HCT116 (cell line): Measurements from ENCODE around the gene TMEM145. TPM values are rescaled to one million over a fixed set of nuclear protein-coding genes. Genes with fewer than 3 reads are reported as not detected.

Experiments used
- ATAC-seq: fragments of 200-7000 bp; cut with Tn5 transposase; 2 replicates; pipeline ENCODE4 v1.9.1; 2020; ENCODE audit warnings: mild to moderate bottlenecking, moderate library complexity
- BruUV-seq: library from RNA; stranded (reverse); fragments of 400-500 nt; replicated peaks from 2 replicates; lab custom pipeline; 2021; lab: Mats Ljungman, UMichigan
- CTCF ChIA-PET: fragments of 300-600 bp; sonication (Branson Sonifier 250); formaldehyde crosslinking; loops from one replicate; lab custom pipeline; 2021; ENCODE audit warnings: antibody characterized with exemption; lab: Charles Lee
- POLR2A ChIA-PET: fragments of 300-600, 350-600 bp; sonication (Branson Sonifier 250); formaldehyde crosslinking; loops from one replicate; lab custom pipeline; 2021; ENCODE audit warnings: antibody characterized with exemption; lab: Charles Lee
- RAD21 ChIA-PET, 2 experiments: fragments of 300-600 bp; sonication (Branson Sonifier 250); formaldehyde crosslinking; loops; one replicate each; lab custom pipeline; 2023; ENCODE audit warnings: low total read pairs in 2 of 2; ENCODE audit not compliant: uncharacterized antibody in 2 of 2, unreplicated experiment in 2 of 2, low non-redundant PET in 1 of 2; lab: Charles Lee
- DNase-seq: peaks from one replicate; pipeline ENCODE4 v3.0.0-alpha.2; 2010; ENCODE audit warnings: low read depth, low spot score
- H2AFZ ChIP-seq: fragments of 200-600 bp; shearing (Covaris generic), sonication (generic); 2 replicates; pipeline ENCODE4 v1.6.1; 2017; ENCODE audit warnings: low read depth, mixed run types, mixed read lengths, antibody characterized with exemption, low read length; ENCODE audit not compliant: poor library complexity, severe bottlenecking
- H3K27ac ChIP-seq: 2 replicates; pipeline ENCODE4 v1.5.1; 2012; ENCODE audit warnings: low read depth, low read length
- H3K27me3 ChIP-seq: fragments of 200-600 bp; sonication (generic); 2 replicates; pipeline ENCODE4 v1.6.1; 2016; ENCODE audit warnings: mixed run types, low read length, mixed read lengths; ENCODE audit not compliant: insufficient read depth
- H3K36me3 ChIP-seq, 2 experiments: fragments of 200-500 bp in 1 of 2; fragments of 200-600 bp in 1 of 2; sonication (Bioruptor generic) in 1 of 2; sonication (generic) in 1 of 2; 2 replicates each; pipeline versions ENCODE4 v1.5.1 to v1.6.1; 2014 to 2016; ENCODE audit warnings: low read length in 2 of 2, inconsistent platforms in 1 of 2, mixed read lengths in 1 of 2, mixed run types in 1 of 2; ENCODE audit not compliant: insufficient read depth in 2 of 2, control insufficient read depth in 1 of 2
- H3K4me1 ChIP-seq, 2 experiments: fragments of 200-600 bp in 1 of 2; sonication (generic) in 1 of 2; 2 replicates each; pipeline versions ENCODE4 v1.5.1 to v1.6.1; 2012 to 2017; ENCODE audit warnings: low read length in 2 of 2, inconsistent platforms in 1 of 2, mild to moderate bottlenecking in 1 of 2, mixed read lengths in 1 of 2, mixed run types in 1 of 2, moderate library complexity in 1 of 2; ENCODE audit not compliant: insufficient read depth in 2 of 2, control insufficient read depth in 1 of 2
- H3K4me2 ChIP-seq: fragments of 200-600 bp; sonication (generic); 2 replicates; pipeline ENCODE4 v1.6.1; 2017; ENCODE audit warnings: mixed run types, low read length, mixed read lengths
- H3K4me3 ChIP-seq, 2 experiments: fragments of 200-600 bp in 1 of 2; sonication (generic) in 1 of 2; replicated peaks in 1 of 2; 2 replicates each; pipeline ENCODE4 v1.5.1; 2011 to 2016; ENCODE audit warnings: low read length in 2 of 2, control low read depth in 1 of 2, low read depth in 1 of 2, mild to moderate bottlenecking in 1 of 2, mixed read lengths in 1 of 2, mixed run types in 1 of 2
- H3K79me2 ChIP-seq: fragments of 200-600 bp; sonication (generic); 2 replicates; pipeline ENCODE4 v1.6.1; 2017; ENCODE audit warnings: mild to moderate bottlenecking, mixed run types, low read length, moderate library complexity, mixed read lengths; ENCODE audit not compliant: insufficient read depth
- H3K9ac ChIP-seq: fragments of 200-600 bp; sonication (generic); 2 replicates; pipeline ENCODE4 v1.6.1; 2016; ENCODE audit warnings: low read length, mixed read lengths
- H3K9me2 ChIP-seq: fragments of 200-600 bp; sonication (generic), shearing (Covaris generic); 2 replicates; pipeline ENCODE4 v1.6.1; 2017; ENCODE audit warnings: mixed run types, mild to moderate bottlenecking, moderate library complexity; ENCODE audit not compliant: insufficient read depth
- H3K9me3 ChIP-seq, 2 experiments: fragments of 200-500 bp in 1 of 2; fragments of 200-600 bp in 1 of 2; sonication (Bioruptor generic) in 1 of 2; sonication (generic) in 1 of 2; 2 replicates each; pipeline ENCODE4 v1.6.1; 2014 to 2017; ENCODE audit warnings: low read length in 2 of 2, mixed read lengths in 2 of 2, inconsistent platforms in 1 of 2, low read depth in 1 of 2, mild to moderate bottlenecking in 1 of 2, mixed run types in 1 of 2, moderate library complexity in 1 of 2; ENCODE audit not compliant: control insufficient read depth in 1 of 2, insufficient read depth in 1 of 2
- H4K20me1 ChIP-seq: fragments of 200-600 bp; sonication (generic), shearing (Covaris generic); 2 replicates; pipeline ENCODE4 v1.6.1; 2017; ENCODE audit warnings: mixed run types, mild to moderate bottlenecking, moderate library complexity; ENCODE audit not compliant: insufficient read depth
- EGR1 ChIP-seq: IDR thresholded peaks from 2 replicates; pipeline ENCODE4 v1.6.1; 2012; ENCODE audit warnings: low read depth
- ELF1 ChIP-seq: IDR thresholded peaks from 2 replicates; pipeline ENCODE4 v1.6.1; 2012; ENCODE audit warnings: low read depth, borderline replicate concordance
- EZH2phosphoT487 ChIP-seq: fragments of 200-600 bp; IDR thresholded peaks from 2 replicates; pipeline ENCODE4 v1.6.1; 2018; ENCODE audit warnings: antibody characterized with exemption, borderline replicate concordance
- JUND ChIP-seq: IDR thresholded peaks from 2 replicates; pipeline ENCODE4 v1.6.1; 2012
- POLR2A ChIP-seq: IDR thresholded peaks from 2 replicates; pipeline ENCODE4 v1.7.0; 2011; ENCODE audit warnings: borderline replicate concordance; ENCODE audit not compliant: insufficient read depth, insufficient read length; ENCODE audit errors: extremely low read depth
- POLR2AphosphoS5 ChIP-seq: IDR thresholded peaks from 2 replicates; pipeline ENCODE4 v1.6.1; 2011; ENCODE audit warnings: mild to moderate bottlenecking, low read depth, low read length, moderate library complexity
- RAD21 ChIP-seq: IDR thresholded peaks from 2 replicates; pipeline ENCODE4 v1.6.1; 2012; ENCODE audit warnings: low read depth, mild to moderate bottlenecking
- SP1 ChIP-seq: IDR thresholded peaks from 2 replicates; pipeline ENCODE4 v1.6.1; 2012; ENCODE audit warnings: low read depth
- YY1 ChIP-seq: IDR thresholded peaks from 2 replicates; pipeline ENCODE4 v1.6.1; 2011; ENCODE audit warnings: low read length, low read depth, moderate library complexity, mild to moderate bottlenecking; ENCODE audit not compliant: insufficient replicate concordance; ENCODE audit errors: extremely low read depth
- ZFX ChIP-seq: fragments of 450-650 bp; IDR thresholded peaks from 2 replicates; pipeline ENCODE4 v1.6.1; 2017
- intact Hi-C: fragments of 100-400 bp; cut with micrococcal nuclease; formaldehyde crosslinking; loops from 2 replicates; pipeline ENCODE4 v1.10.0; 2022
- total RNA-seq: library from RNA; stranded (reverse); gene quantifications from one replicate; pipeline ENCODE4 v1.2.1, GENCODE V29; 2021; ENCODE audit not compliant: unreplicated experiment
- TF ChIP-seq, protein P1 (sequence below): IDR thresholded peaks from 2 replicates; pipeline ENCODE4 v1.6.1; 2012; ENCODE audit warnings: low read depth
- TF ChIP-seq, protein P2 (sequence below), 3 experiments: fragments of 200-600 bp in 1 of 3; sonication (generic) in 1 of 3; IDR thresholded peaks in 2 of 3; conservative IDR thresholded peaks in 1 of 3; 2 replicates each; pipeline ENCODE4 v1.5.1; 2012 to 2017; ENCODE audit warnings: low read depth in 2 of 3, low read length in 2 of 3, antibody characterized with exemption in 1 of 3, borderline replicate concordance in 1 of 3, control low read depth in 1 of 3, mild to moderate bottlenecking in 1 of 3, mixed read lengths in 1 of 3, mixed run types in 1 of 3, moderate library complexity in 1 of 3; ENCODE audit not compliant: insufficient read depth in 1 of 3

TMEM145 gene
- total RNA-seq, 1 experiment from 2014 or later = 7.2 TPM

DNA sequence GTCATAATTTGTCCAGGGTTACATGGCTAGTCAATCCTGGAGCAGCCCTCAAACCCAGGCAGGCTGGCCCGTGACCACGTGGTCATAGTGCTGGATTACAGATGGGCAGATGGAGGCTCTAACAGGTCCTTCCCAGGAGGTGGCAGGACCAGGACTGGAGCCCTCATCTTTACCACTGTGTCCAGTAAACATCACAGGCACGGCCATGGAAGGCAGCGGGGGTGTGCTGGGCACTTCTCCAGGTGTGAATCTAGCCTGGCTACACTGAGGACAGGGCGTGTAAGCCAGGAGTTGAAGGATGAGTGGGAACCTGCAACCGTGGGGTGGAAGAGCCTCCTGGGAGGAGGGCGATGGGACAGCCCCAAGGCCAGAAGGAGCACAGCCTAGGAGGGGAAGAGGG lies 38.0 kb upstream of the TMEM145 start:
- peaks cover 3 to 5% of the 10 kb centered on the region in 2 experiments; a peak in 2 of 4 replicates for H3K36me3 ChIP-seq
- H3K4me1 ChIP-seq = peaks cover 32 to 39% of the 10 kb centered on the region in 2 experiments
- no peaks in the 10 kb centered on the region for H4K20me1 ChIP-seq
- no TSS peak for BruUV-seq
- DNase-seq = no peak
- H3K4me3 ChIP-seq = no peak overlapping the region
- no peak for TF ChIP-seq YY1
- TF ChIP-seq EZH2phosphoT487 = no peak
- TF ChIP-seq EGR1 = no peak
- TF ChIP-seq, protein P1, sequence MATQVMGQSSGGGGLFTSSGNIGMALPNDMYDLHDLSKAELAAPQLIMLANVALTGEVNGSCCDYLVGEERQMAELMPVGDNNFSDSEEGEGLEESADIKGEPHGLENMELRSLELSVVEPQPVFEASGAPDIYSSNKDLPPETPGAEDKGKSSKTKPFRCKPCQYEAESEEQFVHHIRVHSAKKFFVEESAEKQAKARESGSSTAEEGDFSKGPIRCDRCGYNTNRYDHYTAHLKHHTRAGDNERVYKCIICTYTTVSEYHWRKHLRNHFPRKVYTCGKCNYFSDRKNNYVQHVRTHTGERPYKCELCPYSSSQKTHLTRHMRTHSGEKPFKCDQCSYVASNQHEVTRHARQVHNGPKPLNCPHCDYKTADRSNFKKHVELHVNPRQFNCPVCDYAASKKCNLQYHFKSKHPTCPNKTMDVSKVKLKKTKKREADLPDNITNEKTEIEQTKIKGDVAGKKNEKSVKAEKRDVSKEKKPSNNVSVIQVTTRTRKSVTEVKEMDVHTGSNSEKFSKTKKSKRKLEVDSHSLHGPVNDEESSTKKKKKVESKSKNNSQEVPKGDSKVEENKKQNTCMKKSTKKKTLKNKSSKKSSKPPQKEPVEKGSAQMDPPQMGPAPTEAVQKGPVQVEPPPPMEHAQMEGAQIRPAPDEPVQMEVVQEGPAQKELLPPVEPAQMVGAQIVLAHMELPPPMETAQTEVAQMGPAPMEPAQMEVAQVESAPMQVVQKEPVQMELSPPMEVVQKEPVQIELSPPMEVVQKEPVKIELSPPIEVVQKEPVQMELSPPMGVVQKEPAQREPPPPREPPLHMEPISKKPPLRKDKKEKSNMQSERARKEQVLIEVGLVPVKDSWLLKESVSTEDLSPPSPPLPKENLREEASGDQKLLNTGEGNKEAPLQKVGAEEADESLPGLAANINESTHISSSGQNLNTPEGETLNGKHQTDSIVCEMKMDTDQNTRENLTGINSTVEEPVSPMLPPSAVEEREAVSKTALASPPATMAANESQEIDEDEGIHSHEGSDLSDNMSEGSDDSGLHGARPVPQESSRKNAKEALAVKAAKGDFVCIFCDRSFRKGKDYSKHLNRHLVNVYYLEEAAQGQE = no peak
- TF ChIP-seq POLR2A = no peak
- no peak for TF ChIP-seq POLR2AphosphoS5
- TF ChIP-seq ELF1 = no peak
- TF ChIP-seq, protein P2, sequence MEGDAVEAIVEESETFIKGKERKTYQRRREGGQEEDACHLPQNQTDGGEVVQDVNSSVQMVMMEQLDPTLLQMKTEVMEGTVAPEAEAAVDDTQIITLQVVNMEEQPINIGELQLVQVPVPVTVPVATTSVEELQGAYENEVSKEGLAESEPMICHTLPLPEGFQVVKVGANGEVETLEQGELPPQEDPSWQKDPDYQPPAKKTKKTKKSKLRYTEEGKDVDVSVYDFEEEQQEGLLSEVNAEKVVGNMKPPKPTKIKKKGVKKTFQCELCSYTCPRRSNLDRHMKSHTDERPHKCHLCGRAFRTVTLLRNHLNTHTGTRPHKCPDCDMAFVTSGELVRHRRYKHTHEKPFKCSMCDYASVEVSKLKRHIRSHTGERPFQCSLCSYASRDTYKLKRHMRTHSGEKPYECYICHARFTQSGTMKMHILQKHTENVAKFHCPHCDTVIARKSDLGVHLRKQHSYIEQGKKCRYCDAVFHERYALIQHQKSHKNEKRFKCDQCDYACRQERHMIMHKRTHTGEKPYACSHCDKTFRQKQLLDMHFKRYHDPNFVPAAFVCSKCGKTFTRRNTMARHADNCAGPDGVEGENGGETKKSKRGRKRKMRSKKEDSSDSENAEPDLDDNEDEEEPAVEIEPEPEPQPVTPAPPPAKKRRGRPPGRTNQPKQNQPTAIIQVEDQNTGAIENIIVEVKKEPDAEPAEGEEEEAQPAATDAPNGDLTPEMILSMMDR (IDR thresholded peaks at IDR 0.05 in 2 of 3, conservative IDR thresholded peaks at IDR 0.05 in 1 of 3; ENCODE audit: borderline replicate concordance in 1 of 3, insufficient read depth in 1 of 3, low read depth in 2 of 3, low read length in 2 of 3) = no peak
- TF ChIP-seq JUND = no peak
- TF ChIP-seq ZFX = no peak
- no peak for TF ChIP-seq RAD21
- TF ChIP-seq SP1 = no peak
- H3K27me3 ChIP-seq = no peaks in the 10 kb centered on the region
- ChIA-PET RAD21 (no interaction called here), CTCF (no interaction called here), POLR2A (interaction anchor here (1.1 kb wide), 1 partner anchor 16 kb away, joined by 3 read pairs; no protein-coding TSS in a partner anchor)
- no peaks in the 10 kb centered on the region for H3K9me3 ChIP-seq
- ATAC-seq = no peak
- no peak overlapping the region for H3K9ac ChIP-seq
- no peak overlapping the region for H2AFZ ChIP-seq
- no peak overlapping the region for H3K27ac ChIP-seq
- peaks cover 9% of the 10 kb centered on the region for H3K79me2 ChIP-seq
- H3K9me2 ChIP-seq = no peaks in the 10 kb centered on the region
- intact Hi-C loops = no loop called here
- no peak overlapping the region for H3K4me2 ChIP-seq
